Natural killer cell (primary cell): Measurements from ENCODE around the gene TP53I13. TPM values are rescaled to one million over a fixed set of nuclear protein-coding genes. Genes with fewer than 3 reads are reported as not detected.
A peak's percentile ranks its signal among the peaks of the same experiment; 100 is the strongest.

Experiments used
- ATAC-seq, 3 donors: fragments of 150-1000 bp in 2 of 3; fragments of 200-7000 bp in 1 of 3; cut with Tn5 transposase; 1 replicate in 1 of 3; 2 replicates in 2 of 3; pipeline ENCODE4 v1.10.0; 2021; ENCODE audit warnings: mild to moderate bottlenecking in 2 of 3, moderate library complexity in 2 of 3
- DNase-seq, 2 donors: peaks; one replicate each; pipeline versions ENCODE4 v3.0.0 to v3.0.0-alpha.2; 2013 to 2021; ENCODE audit warnings: mixed read lengths in 1 of 2
- H3K27ac ChIP-seq: one replicate; pipeline ENCODE4 v1.5.1; 2013; ENCODE audit warnings: mild to moderate bottlenecking, low read length
- H3K27me3 ChIP-seq: one replicate; pipeline ENCODE4 v1.6.1; 2013; ENCODE audit warnings: low read length; ENCODE audit not compliant: control insufficient read depth, insufficient read depth
- H3K36me3 ChIP-seq: one replicate; pipeline ENCODE4 v1.6.1; 2013; ENCODE audit warnings: low read length; ENCODE audit not compliant: control insufficient read depth, insufficient read depth
- H3K4me1 ChIP-seq: one replicate; pipeline ENCODE4 v1.6.1; 2013; ENCODE audit warnings: low read length; ENCODE audit not compliant: control insufficient read depth, insufficient read depth
- H3K4me3 ChIP-seq: one replicate; pipeline ENCODE4 v1.5.1; 2013; ENCODE audit warnings: low read length
- H3K9me3 ChIP-seq: one replicate; pipeline ENCODE4 v1.6.1; 2013; ENCODE audit warnings: low read length; ENCODE audit not compliant: control insufficient read depth, insufficient read depth
- H3K27ac Mint-ChIP-seq, 2 donors: one replicate each; pipeline ENCODE4 v1.8.0; 2022; ENCODE audit warnings: mild to moderate bottlenecking in 2 of 2, mixed read lengths in 2 of 2, moderate library complexity in 1 of 2
- H3K27me3 Mint-ChIP-seq, 2 donors: one replicate each; pipeline ENCODE4 v1.8.0; 2022; ENCODE audit warnings: low read depth in 2 of 2, mixed read lengths in 2 of 2
- H3K36me3 Mint-ChIP-seq: one replicate; pipeline ENCODE4 v1.8.0; 2022; ENCODE audit warnings: mixed read lengths
- H3K4me1 Mint-ChIP-seq, 2 donors: one replicate each; pipeline ENCODE4 v1.8.0; 2022; ENCODE audit warnings: mixed read lengths in 2 of 2
- H3K4me3 Mint-ChIP-seq: one replicate; pipeline ENCODE4 v1.8.0; 2022; ENCODE audit warnings: mild to moderate bottlenecking, moderate library complexity, mixed read lengths
- H3K9me3 Mint-ChIP-seq, 2 donors: one replicate each; pipeline ENCODE4 v1.8.0; 2022; ENCODE audit warnings: mixed read lengths in 2 of 2
- CTCF ChIP-seq: fragments of 200-600 bp; IDR thresholded peaks from one replicate; pipeline ENCODE4 v1.8.0; 2022; ENCODE audit warnings: antibody characterized with exemption
- WGBS: methylation state at CpG from one replicate; pipeline ENCODE4 v1.1.7; 2013; ENCODE audit warnings: missing lambda C conversion rate; ENCODE audit not compliant: insufficient coverage; 5-methylcytosine and 5-hydroxymethylcytosine counted together
- intact Hi-C: fragments of 100-400 bp; cut with micrococcal nuclease; formaldehyde crosslinking; loops from one replicate; pipeline ENCODE4 v1.14.2; 2022
- total RNA-seq, 4 donors: library from RNA; stranded (reverse); fragments of 120-200 nt in 1 of 4; gene quantifications; one replicate each; pipeline versions ENCODE4 v1.2.3 to v1.2.4, GENCODE V29; 2013 to 2022

TP53I13 gene
- total RNA-seq, 3 donors from 2014 or later (not counting 1 experiment from before 2014, with no cell fraction given), result 122 to 148 (median 148) TPM

DNA sequence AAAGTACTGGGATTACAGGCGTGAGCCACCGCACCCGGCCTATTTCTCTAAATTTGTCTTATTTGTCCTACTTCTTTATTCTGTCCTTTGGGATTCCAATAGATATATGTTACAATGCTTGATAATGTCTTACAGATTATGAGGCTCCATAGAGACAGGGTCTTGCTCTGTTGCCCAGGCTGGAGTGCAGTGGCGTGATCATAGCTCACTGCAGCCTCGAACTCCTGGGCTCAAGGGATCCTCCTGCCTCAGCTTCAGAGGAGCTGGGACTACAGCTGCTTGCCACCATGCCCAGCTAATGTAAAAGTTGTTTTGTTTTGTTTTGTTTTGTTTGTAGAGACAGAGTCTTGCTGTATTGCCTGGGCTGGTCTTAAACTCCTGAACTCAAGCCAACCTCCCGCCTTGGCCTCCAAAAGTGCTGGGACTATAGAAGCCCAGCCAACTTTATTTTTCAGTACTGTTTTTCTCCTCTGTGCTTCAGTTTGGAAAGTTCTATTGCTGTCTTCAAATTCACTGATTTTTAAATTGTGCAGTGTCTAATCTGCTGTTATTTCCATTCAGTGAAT lies 34.7 kb downstream of the TP53I13 start:
- no peaks in the 10 kb centered on the region for H3K9me3 Mint-ChIP-seq
- H3K36me3 ChIP-seq, result no peaks in the 10 kb centered on the region
- H3K27ac ChIP-seq, result no peak overlapping the region
- DNase-seq (no peak), ATAC-seq (no peak)
- no peak for TF ChIP-seq CTCF
- H3K4me1 ChIP-seq, result peaks cover 1% of the 10 kb centered on the region
- no peaks in the 10 kb centered on the region for H3K9me3 ChIP-seq
- H3K4me1 Mint-ChIP-seq, result peaks cover 0 to 1% of the 10 kb centered on the region in 2 donors
- H3K27ac Mint-ChIP-seq, result no peak overlapping the region
- H3K27me3 Mint-ChIP-seq, result peaks cover 8% of the 10 kb centered on the region in 2 donors
- no peaks in the 10 kb centered on the region for H3K36me3 Mint-ChIP-seq
- H3K4me3 ChIP-seq, result no peak overlapping the region
- intact Hi-C loops, result no loop called here
- no peak overlapping the region for H3K4me3 Mint-ChIP-seq
- H3K27me3 ChIP-seq, result no peaks in the 10 kb centered on the region
- WGBS, result 98% methylated on average over 6 of the region's 6 CpGs

- intact Hi-C loops, result no loop called here
- H3K36me3 ChIP-seq, result no peaks in the 10 kb centered on the region
- H3K27me3 Mint-ChIP-seq, result no peaks in the 10 kb centered on the region
- H3K4me1 Mint-ChIP-seq, result peaks cover 5 to 13% of the 10 kb centered on the region in 2 donors
- no peak overlapping the region for H3K27ac ChIP-seq
- H3K9me3 ChIP-seq, result no peaks in the 10 kb centered on the region
- WGBS, result 94% methylated on average over 29 of the region's 29 CpGs
- peaks cover 15% of the 10 kb centered on the region for H3K4me1 ChIP-seq
- ATAC-seq, result no peak
- no peak overlapping the region for H3K27ac Mint-ChIP-seq
- H3K4me3 ChIP-seq, result no peak overlapping the region
- H3K9me3 Mint-ChIP-seq, result no peaks in the 10 kb centered on the region
- H3K4me3 Mint-ChIP-seq, result no peak overlapping the region
- H3K36me3 Mint-ChIP-seq, result no peaks in the 10 kb centered on the region
- H3K27me3 ChIP-seq, result no peaks in the 10 kb centered on the region
- no peak for TF ChIP-seq CTCF
- DNase-seq, result no peak
Observed at GRCh38 chr17:29607557-29608195, 39.2 kb downstream of the TP53I13 start.

GRCh38 chr17:29608986-29609385 lies 40.5 kb downstream of the TP53I13 start:
- no peaks in the 10 kb centered on the region for H3K9me3 Mint-ChIP-seq

More at GRCh38 chr17:29608986-29609385, 40.5 kb downstream of the TP53I13 start:
- no peak overlapping the region for H3K27ac ChIP-seq
- peak in 1 of 3 donors; percentile 20 for ATAC-seq
- peak overlapping the region in 1 of 2 donors; percentile 7 for H3K27ac Mint-ChIP-seq
- no peaks in the 10 kb centered on the region for H3K36me3 ChIP-seq
- DNase-seq, result no peak
- no peak for TF ChIP-seq CTCF
- H3K9me3 ChIP-seq, result no peaks in the 10 kb centered on the region
- H3K27me3 ChIP-seq, result no peaks in the 10 kb centered on the region
- H3K4me3 ChIP-seq, result no peak overlapping the region
- H3K4me1 ChIP-seq, result peaks cover 27% of the 10 kb centered on the region
- H3K27me3 Mint-ChIP-seq, result no peaks in the 10 kb centered on the region
- H3K4me1 Mint-ChIP-seq, result peaks cover 5 to 17% of the 10 kb centered on the region in 2 donors
- WGBS, result 56% methylated on average over 15 of the region's 15 CpGs
- intact Hi-C loops, result no loop called here
- H3K4me3 Mint-ChIP-seq, result no peak overlapping the region
- H3K36me3 Mint-ChIP-seq, result no peaks in the 10 kb centered on the region
